GM19025 (cell line): ENCODE data around the gene SV2C.
"Not testable (repeated sequence)": the region's sequence is repeated elsewhere in the genome, so short reads cannot be mapped to it uniquely, and the experiment has no call there.

ENCODE experiments used
- ATAC-seq: cut with Tn5 transposase; IDR thresholded peaks from one replicate; pipeline ENCODE4 v1.9.1; 2021; ENCODE audit warnings: mild to moderate bottlenecking, low read depth, moderate library complexity; ENCODE audit not compliant: unreplicated experiment

Gene SV2C

DNA sequence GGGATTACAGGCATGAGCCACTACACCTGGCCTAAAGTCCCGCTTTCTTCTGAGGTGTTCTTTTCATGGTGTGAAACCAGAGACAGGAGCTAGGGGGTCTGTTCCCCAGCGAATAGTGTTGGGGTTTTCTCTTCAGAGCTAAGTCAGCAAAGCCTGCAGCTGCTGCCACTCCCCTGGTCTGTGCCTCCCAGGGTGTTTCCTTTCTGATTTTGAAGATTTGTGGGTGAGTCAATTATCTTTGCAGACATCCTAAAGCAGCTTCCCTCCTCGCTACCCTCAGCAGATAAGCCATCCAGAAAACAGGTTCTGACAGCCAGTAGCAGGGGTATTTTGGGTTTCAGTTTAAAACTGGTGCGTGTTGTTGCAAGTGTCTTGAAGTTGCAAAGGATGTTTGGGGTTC is 247.9 kb downstream of the SV2C start:
- ATAC-seq, result no peak

DNA sequence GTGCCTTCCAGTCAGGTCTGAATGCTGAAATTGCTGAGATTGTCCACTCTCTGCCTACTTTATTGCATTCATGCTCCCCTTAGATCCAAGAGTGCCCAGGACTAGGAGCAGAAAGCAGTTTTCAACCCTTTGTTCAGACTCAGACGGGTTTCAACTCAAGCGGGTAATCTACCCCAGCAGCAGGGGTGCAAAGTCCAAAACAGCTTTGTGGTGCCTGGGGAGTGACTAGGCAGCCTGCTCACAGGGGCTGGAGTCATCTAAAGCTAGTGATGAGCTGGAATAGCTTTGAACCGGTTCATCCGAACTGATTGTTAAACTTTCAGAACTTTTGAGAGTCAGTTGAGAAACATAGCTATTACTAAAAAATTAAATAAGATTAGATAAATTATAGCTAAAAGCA is 248.9 kb downstream of the SV2C start:
- ATAC-seq, result no peak

DNA sequence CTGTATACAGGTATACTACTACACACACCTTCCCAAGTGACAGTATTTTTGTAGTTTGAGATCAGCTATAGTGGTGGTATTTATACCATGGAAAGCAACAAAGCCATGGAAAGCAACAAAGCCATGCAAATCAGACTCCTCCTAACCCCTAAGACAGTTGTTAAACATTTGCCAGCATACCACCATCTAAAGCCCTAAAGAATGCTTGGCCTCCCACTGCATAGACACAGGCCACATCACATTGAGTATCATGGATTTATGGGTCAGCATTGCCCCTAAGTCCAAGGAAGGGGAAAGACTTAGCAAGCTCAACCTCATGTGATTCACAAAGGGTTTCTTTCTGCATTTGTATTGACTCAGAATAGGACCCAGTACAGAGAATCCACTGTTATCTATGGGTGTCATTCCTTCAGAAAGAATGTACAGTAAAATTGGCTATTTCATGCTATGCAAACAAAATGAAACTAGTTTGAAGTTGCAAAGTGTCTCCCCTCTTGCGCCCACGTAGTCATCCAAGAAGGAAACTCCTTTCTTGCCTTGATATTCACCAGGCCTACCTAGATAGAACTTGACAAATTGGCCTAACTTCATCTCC is 249.5 kb downstream of the SV2C start:
- no peak for ATAC-seq

DNA sequence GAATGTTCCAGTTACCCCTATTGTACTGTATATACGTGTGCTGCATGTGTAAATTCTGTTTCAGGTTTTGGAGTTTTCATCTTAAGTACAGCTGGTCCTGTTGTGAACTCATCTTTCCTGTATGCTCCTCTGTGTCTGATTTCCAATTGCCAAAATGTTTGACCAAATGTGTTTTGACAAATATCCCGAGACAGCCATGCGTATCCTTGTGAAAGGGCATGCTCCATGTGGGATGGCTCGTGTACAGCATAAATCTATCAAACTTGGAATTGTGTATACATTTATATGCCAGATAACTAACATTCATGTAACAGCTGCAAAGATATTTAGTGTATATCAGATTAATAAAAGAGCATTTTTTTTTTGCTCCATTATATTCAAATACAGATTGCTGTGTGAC is 250.4 kb downstream of the SV2C start:
- ATAC-seq, result no peak

DNA sequence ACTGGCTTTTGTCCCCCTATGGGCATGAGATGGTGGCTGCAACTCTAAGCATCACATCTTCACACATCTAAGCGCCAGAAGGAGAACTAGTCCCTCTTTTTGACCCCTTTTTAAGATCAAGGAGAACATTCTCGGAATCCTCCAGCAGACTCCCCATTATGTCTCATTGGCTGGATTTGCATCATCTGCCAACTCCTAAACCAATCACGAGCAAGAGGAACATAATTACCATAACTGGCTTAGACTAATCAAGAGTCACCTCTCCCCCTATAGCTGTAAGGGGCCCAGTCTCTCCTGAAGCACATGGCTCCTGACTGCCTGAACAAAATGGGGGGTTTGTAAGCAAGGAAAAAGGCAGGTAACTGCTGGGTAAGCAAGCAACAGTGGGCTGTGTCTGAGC is 251.4 kb downstream of the SV2C start:
- no peak for ATAC-seq

DNA sequence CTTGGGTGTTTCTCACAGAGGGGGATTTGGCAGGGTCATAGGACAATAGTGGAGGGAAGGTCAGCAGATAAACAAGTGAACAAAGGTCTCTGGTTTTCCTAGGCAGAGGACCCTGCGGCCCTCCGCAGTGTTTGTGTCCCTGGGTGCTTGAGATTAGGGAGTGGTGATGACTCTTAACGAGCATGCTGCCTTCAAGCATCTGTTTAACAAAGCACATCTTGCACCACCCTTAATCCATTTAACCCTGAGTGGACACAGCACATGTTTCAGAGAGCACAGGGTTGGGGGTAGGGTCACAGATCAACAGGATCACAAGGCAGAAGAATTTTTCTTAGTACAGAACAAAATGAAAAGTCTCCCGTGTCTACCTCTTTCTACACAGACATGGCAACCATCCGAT is 252.3 kb downstream of the SV2C start:
- ATAC-seq, result not testable (repeated sequence)

DNA sequence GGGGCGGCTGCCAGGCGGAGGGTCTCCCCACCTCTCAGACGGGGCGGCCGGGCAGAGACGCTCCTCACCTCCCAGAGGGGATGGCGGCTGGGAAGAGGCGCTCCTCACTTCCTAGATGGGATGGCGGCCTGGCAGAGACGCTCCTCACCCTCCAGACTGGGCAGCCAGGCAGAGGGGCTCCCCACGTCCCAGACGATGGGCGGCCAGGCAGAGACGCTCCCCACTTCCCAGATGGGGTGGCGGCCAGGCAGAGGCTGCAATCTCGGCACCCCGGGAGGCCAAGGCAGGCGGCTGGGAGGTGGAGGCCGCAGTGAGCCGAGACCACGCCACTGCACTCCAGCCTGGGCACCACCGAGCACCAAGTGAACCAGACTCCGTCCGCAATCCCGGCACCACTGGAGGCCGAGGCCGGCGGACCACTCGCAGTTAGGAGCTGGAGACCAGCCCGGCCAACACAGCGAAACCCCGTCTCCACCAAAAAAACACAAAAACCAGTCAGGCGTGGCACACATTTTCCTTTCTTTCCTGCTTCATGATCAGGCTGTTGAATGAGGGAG is 253.1 kb downstream of the SV2C start:
- ATAC-seq, result not testable (repeated sequence)

DNA sequence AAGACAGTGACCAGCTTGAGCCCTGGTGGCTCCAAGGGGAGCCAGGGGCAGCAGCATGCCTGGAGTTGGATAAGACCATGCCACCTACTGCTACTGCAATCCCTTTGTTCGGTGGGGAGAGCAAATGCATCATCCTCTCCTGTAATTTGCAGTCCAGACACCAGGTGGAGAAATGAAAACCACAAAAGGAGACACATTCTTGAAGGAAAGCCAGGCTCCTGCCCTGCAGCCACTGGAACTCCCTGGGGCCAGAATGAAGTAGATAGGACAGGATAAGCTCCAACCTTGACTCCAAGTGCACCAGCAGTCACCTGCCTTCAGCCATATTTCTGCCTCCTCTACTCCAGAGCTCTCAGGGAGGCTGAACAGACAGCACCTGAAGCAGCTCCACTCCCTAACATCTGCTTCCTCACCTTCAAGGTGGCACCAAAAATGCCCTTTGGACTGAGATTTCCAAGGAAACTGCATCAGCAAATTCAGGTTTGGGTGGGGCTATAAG is 254.8 kb downstream of the SV2C start:
- ATAC-seq, result no peak

DNA sequence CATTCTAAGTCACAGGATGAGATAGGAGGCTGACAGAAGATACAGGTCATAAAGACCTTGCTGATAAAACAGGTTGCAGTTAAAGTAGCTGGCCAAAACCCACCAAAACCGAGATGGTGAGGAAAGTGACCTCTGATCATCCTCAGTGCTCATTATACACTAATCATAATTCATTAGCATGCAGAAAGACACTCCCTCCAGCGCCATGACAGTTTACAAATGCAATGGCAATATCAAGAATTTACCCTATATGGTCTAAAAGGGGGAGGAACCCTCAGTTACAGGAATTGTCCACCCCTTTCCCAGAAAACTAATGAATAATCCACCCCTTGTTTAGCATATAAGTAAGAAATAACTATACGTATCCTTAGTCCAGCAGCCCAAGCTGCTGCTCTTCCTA is 256.7 kb downstream of the SV2C start:
- no peak for ATAC-seq

DNA sequence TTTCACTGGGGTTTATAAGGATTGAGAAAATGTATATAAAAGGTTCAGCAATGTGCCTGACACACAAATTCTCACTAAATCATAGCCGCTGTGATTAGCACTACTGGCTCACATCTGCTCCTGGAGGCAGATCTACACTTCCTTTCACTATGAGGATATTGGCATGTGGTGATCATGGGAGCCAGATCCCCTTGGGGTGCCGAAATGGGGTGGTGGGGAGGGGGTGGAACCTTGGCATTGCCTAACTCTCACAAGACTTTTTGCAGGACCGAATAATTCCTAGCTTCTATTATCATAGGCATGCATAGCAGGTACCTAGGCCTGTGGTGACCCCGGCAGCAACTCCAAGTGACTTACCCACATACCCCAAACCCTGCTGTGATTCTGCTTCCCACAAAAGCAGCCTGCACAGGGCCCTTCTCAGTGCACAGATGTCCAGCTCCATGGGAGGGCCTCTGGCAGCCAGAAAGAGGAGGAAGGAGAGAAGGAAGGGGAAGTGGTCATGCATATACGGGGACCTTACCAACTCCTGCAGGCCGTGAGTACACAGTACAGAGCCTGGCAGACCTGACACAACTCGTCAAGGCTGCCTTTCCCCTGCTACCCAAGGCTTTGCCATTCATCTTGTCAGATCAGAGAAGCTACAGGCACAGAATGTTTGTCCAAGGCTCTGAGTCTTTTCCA is 258.6 kb downstream of the SV2C start:
- no peak for ATAC-seq

DNA sequence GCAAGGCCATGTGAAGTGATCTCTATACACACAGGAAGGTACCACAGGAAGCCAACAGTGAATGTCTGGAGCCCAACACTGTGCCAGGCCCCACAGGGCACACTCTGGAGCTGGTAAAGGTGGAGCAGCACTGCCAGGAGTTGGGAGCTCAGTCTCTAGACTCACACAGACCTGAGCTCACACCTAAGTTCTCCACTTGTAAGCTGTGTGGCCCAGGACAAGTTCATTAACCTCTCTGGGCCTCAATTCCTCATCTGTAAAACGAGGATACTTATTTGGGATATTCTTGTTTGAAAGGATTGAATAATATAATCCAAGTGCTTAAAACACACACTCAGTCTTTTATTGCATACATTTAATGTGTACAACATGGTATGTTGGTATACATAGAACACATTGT is 259.3 kb downstream of the SV2C start:
- ATAC-seq, result no peak

DNA sequence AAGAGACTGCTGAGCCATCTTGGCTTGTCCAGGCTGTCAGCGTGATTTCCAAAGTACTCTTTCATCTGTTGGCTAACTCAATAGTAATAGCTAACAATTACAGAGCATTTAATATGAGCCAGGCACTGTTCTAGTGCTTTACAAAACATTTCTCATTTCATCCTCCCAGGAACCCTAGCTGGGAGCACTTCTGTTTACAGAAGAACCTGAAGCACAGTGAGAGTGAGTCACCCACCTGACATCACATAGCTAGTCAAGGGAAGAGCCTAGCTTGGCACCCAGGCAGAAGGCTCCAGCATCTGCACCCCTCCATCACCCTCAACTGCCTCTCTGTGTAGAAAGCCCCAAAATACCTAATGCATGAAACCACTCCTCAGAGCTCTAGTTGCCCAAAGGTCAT is 262.4 kb downstream of the SV2C start:
- ATAC-seq, result no peak

DNA sequence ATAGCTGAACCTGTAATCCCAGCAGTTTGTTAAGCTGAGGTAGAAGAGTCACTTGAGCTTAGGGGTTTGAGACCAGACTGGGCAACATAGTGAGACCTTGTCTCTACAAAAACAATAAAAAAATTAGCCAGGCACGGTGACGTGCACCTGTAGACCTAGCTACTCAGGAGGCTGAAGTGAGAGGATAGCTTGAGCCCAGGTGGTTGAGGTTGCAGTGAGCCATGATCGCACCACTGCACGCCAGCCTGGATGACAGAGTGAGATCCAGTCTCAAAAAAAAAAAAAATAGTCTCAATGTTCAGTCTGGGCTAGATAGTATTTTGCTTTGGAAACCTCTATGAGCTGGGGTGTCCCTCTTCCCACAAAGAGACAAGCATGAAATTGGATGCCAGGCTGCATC is 268.0 kb downstream of the SV2C start:
- no peak for ATAC-seq

DNA sequence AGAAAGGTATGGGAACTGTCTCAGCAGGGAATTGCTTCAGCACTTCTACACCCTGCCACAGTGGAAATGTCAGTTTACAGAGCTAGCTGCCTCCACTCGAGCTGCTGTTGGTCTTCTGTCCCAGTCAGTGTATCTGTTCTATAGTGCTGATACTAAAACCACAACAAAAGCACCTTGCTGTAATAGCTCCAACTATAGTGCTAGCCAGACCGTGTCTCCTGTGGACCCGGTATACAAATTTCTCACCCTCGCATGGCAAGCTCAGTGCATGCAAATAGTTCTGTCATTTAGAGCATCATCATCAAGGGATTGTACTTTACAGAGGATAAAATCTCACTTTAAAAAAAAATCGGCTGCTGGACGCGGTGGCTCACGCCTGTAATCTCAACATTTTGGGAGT is 268.4 kb downstream of the SV2C start:
- peak; percentile 94 for ATAC-seq

DNA sequence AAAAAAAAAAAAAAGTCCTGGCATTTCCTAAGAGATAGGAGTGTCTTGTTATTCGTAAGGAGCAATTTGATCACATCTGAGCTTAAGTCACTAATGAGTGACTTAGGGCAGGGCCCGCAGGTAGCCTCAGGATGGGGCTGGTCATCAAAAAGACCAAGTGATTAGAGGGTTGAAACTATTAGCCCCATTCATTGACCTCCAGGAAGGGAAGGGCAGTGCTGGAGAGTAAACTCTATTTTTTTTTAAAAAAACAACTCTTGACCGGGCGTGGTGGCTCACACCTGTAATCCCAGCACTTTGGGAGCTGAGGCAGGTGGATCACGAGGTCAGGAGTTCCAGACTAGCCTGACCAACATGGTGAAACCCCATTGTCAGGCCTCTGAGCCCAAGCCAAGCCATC is 273.7 kb downstream of the SV2C start:
- ATAC-seq, result no peak

DNA sequence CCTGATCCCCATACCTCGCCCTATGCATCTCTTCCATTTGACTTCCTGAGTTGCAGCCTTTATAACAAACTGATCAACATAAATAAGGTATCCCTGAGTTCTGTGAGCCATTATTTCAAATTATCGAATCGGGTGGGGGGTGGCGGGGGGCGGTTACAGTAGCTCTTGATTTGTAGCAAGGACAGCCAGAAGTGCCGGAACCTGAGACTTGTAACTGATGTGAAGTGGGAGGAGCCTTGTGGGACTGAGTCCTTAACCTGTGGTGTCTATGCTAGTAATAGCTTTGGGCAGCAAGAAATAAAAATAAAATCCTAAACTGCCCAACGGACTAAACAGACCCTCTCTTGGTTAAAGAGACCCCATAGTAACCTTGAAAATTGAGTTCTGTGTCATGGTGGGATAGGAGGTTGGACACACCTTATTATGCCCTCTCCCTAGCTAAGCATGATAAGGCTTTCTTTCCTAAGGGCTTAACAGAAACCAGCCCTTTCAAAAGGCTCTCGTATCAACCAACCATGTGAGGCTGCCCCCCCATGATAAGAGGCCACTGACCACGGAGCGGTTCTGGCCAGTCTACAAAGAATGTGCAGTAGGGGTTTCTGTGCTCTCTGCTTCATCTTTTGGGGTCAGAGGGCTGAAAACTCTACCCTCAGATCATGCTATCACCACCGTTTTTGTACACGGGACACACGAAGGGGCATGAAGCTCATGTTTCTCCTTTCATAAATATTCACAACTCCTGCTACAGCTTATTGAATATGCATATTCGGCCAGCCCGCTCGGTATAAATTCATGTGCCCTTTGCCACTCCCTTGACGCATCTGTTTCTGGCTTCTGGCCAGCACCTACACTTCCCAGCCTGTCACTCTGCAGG is 280.4 kb downstream of the SV2C start:
- ATAC-seq, result no peak

DNA sequence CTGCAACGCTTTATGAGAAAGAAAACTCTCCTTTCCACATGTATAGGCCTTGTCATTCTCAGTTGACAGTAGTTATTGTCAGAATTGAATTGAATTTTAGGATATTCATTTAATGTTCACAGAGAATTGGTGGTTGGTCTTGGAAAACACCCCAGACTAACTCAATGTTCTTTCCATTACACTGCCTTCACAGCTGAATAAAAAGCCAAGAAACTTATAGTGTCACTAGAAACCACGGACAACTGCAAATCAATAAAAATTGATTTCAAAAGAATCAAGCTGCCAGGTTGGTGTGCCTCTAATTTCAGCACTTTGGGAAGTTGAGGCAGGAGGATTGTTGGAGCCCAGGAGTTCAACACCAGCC is 281.0 kb downstream of the SV2C start:
- ATAC-seq, result no peak

DNA sequence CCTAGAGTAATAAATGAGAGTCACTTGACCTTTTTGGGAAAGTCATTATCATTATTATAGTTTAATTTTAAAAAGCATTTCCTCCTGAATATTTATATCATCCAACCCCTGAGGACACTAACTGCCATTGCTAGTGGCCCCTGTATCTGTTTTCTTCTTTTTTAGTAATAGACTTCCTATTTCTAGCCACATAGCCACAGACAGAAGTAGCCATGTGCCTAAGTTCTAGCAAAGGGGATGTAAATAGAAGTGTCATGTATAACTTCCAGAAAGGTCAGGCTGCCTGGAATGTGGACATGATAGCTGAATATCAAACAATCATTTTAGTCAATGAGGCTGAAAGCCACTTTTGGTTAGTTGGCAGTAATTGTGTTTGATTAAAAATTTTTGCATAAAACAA is 282.4 kb downstream of the SV2C start:
- ATAC-seq, result no peak

DNA sequence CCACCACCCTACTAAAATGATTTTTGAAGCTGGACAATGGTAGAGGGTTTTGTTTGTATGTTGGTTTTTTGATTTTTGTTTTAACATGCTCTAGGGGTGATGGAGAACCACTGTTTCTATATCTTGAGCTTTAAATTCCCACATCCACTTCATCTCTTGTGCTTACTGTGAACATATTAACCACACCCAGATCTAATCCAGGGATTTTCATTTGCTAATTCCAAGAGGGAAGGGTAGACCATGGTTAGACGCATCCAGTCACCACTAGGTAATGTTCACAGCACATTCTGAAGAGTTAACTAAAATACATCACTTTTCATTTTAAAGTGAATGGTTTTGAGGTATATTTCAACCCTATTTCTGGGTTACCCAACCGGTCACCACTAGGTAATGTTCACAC is 283.4 kb downstream of the SV2C start:
- ATAC-seq, result no peak

DNA sequence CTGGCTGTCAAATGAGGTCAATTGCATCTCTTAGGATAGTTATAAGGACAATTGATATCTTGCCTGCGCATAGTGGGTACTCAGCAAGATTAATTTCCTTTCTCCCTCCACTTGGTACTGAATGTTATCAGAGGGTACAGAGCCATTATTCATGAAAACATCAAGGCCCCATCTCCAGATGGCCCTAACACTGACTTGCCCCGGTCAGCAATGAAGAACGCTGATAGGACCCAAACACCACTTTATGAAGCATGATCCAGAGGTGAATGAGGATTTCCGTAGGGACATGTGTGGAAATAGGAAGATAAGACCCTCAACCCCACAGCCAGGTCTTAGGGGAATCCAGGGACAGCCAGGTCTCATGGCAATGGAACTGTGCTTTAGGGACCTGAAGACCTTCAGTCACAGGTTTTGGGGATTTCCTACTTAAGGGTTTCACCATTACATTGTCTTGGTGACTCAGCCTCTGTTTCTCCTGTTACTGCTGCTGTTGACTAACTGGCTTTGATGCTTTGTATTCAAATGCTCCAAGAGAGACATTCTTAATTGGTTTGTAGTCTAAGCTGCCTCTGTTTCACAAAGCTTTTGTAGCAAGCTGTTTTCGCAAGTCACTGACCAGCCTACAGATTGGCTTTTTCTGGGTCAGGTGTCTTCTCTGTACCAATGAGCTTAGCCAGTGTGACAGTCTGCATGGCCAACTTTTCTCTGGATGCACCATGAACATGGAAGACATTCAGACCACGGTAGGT is 284.6 kb downstream of the SV2C start:
- peak; percentile 49 for ATAC-seq

DNA sequence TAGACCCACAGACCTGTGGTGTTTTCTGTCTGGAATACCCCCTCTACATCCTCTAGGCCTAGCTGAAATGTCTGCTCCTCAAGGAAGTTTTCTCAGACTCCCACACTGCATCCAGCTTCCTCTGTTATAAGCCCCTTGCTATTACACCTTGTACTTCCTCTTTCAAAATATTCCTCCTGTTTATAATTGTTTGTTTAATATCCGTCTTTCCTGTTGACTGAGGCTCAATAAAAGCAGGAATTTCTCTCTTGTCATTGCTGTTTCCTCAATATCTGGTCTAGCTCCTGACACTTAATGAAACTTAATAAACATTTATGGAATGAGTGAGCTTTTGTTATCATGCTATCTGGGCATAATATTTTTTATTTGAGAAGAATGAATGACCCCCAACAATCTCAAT is 285.8 kb downstream of the SV2C start:
- no peak for ATAC-seq
